ENCODE results near the gene NPPA. TPM values are rescaled to one million over a fixed set of nuclear protein-coding genes. Genes with fewer than 3 reads are reported as not detected.
A peak's percentile ranks its signal among the peaks of the same experiment; 100 is the strongest.

Gene NPPA
- total RNA-seq, 1 experiment from 2014 or later = not detected

GRCh38 chr1:11806307-11806936, 41.2 kb downstream of the NPPA start:
- Histone ChIP-seq H3K18ac (ENCODE audit: insufficient read length, low read depth, low read length) (no peak overlapping the region), H3K27me3 (ENCODE audit: insufficient read depth, low read length) (no peaks in the 10 kb centered on the region), H3K4me2 (ENCODE audit: insufficient read depth, insufficient read length, low read length) (peak overlapping the region; percentile 89), H3K79me2 (ENCODE audit: insufficient read depth, low read length) (peaks cover 7% of the 10 kb centered on the region; the same call in 1 of the 2 replicates), H3K4ac (ENCODE audit: low read depth, low read length) (no peak overlapping the region), H2BK20ac (ENCODE audit: low read depth, low read length, poor library complexity, severe bottlenecking) (no peak overlapping the region), H3K4me1 (ENCODE audit: insufficient read depth, low read length) (peaks cover 3% of the 10 kb centered on the region; the same call in 1 of the 2 replicates), H2BK120ac (ENCODE audit: low read depth, low read length, poor library complexity, severe bottlenecking) (no peak overlapping the region), H4K20me1 (ENCODE audit: control insufficient read depth, insufficient read depth, insufficient read length) (no peaks in the 10 kb centered on the region), H2AK5ac (ENCODE audit: insufficient read length, low read length) (no peak overlapping the region), H3K23me2 (ENCODE audit: insufficient read length, low read depth, low read length, poor library complexity, severe bottlenecking) (peaks cover 13% of the 10 kb centered on the region), H2AFZ (ENCODE audit: low read length) (no peak overlapping the region), H3K79me1 (ENCODE audit: insufficient read depth, low read depth, low read length, poor library complexity, severe bottlenecking) (no peaks in the 10 kb centered on the region), H2BK12ac (ENCODE audit: insufficient read length, low read depth, low read length) (no peak overlapping the region), H4K91ac (ENCODE audit: insufficient read length, low read depth, low read length) (no peak overlapping the region), H4K5ac (ENCODE audit: insufficient read length, low read depth, low read length) (no peak overlapping the region), H2BK5ac (ENCODE audit: insufficient read length, low read length) (no peak overlapping the region), H2BK15ac (ENCODE audit: low read depth, low read length) (no peak overlapping the region), H3T11ph (ENCODE audit: low read length) (no peak overlapping the region), H3K23ac (ENCODE audit: insufficient read length, low read depth, low read length) (no peak overlapping the region), H3K9me3 (ENCODE audit: control insufficient read depth, low read depth, low read length) (no peaks in the 10 kb centered on the region), H3K56ac (ENCODE audit: insufficient read length, low read depth, low read length) (no peak overlapping the region), H3K14ac (ENCODE audit: insufficient read depth, low read length) (no peak overlapping the region), H3K9ac (ENCODE audit: extremely low read depth, insufficient read length, low read length) (peak overlapping the region; percentile 50), H3K27ac (ENCODE audit: insufficient read length, low read depth, low read length) (no peak overlapping the region), H4K8ac (replicated peaks; ENCODE audit: insufficient read length, low read depth, low read length) (no peak overlapping the region)
- no peak for DNase-seq
- Mint-ChIP-seq H3K9me3 (no peaks in the 10 kb centered on the region), H3K36me3 (ENCODE audit: insufficient read depth in 1 of 3, low read depth in 3 of 3) (peaks cover 18 to 36% (median 27%) of the 10 kb centered on the region in 3 experiments), H3K27ac (peak overlapping the region; percentile 99 to 100 (median 99)), H3K4me3 (peak overlapping the region; percentile 98 to 99), H3K27me3 (ENCODE audit: low read depth) (no peaks in the 10 kb centered on the region; the same call in 1 of the 2 replicates), H3K4me1 (peaks cover 36 to 48% of the 10 kb centered on the region in 2 experiments)
- WGBS (ENCODE audit: extremely low coverage, insufficient read length, low lambda C conversion rate) = no CpG with 5 or more reads among the region's 20 CpGs
- TF ChIP-seq, protein P1, sequence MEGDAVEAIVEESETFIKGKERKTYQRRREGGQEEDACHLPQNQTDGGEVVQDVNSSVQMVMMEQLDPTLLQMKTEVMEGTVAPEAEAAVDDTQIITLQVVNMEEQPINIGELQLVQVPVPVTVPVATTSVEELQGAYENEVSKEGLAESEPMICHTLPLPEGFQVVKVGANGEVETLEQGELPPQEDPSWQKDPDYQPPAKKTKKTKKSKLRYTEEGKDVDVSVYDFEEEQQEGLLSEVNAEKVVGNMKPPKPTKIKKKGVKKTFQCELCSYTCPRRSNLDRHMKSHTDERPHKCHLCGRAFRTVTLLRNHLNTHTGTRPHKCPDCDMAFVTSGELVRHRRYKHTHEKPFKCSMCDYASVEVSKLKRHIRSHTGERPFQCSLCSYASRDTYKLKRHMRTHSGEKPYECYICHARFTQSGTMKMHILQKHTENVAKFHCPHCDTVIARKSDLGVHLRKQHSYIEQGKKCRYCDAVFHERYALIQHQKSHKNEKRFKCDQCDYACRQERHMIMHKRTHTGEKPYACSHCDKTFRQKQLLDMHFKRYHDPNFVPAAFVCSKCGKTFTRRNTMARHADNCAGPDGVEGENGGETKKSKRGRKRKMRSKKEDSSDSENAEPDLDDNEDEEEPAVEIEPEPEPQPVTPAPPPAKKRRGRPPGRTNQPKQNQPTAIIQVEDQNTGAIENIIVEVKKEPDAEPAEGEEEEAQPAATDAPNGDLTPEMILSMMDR (conservative IDR thresholded peaks at IDR 0.05) = no peak

Data from H9 (cell line).